Measurements from ENCODE around the gene ITGA11. TPM values are rescaled to one million over a fixed set of nuclear protein-coding genes. Genes with fewer than 3 reads are reported as not detected.

Gene ITGA11
- total and polyA plus RNA-seq, 2 experiments from 2014 or later, result 0.03 to 0.40 TPM

GRCh38 chr15:68311859-68312557 is 120.0 kb downstream of the ITGA11 start (continued):
- TF ChIP-seq ZNF462 (CRISPR knock-in tag; IDR thresholded peaks at IDR 0.05), result no peak

GRCh38 chr15:68311464-68311835 is 120.5 kb downstream of the ITGA11 start:
- Histone ChIP-seq H3K79me2 (replicated peaks; ENCODE audit: insufficient read depth) (no peaks in the 10 kb centered on the region), H3F3A (replicated peaks; ENCODE audit: low read depth) (peaks cover 12% of the 10 kb centered on the region; the same call in 1 of the 2 replicates), H3K9me2 (ENCODE audit: insufficient read depth) (no peaks in the 10 kb centered on the region), H3K36me3 (ENCODE audit: insufficient read depth) (no peaks in the 10 kb centered on the region), H3K27ac (ENCODE audit: low read depth) (no peak overlapping the region), H4K20me1 (replicated peaks; ENCODE audit: insufficient read depth) (no peaks in the 10 kb centered on the region), H3K4me2 (no peak overlapping the region), H2AFZ (no peak overlapping the region), H3K4me1 (ENCODE audit: insufficient read depth) (peaks cover 23% of the 10 kb centered on the region), H3K27me3 (ENCODE audit: insufficient read depth) (no peaks in the 10 kb centered on the region), H3K4me3 (no peak overlapping the region)
- ATAC-seq (no peak), DNase-seq (ENCODE audit: low spot score) (no peak)
- H3K4me1 Mint-ChIP-seq, result peaks cover 45% of the 10 kb centered on the region
- no peak overlapping the region for H3K27ac Mint-ChIP-seq
- H3K4me3 Mint-ChIP-seq, result no peak overlapping the region
- peaks cover 17% of the 10 kb centered on the region for H3K27me3 Mint-ChIP-seq (ENCODE audit: insufficient read depth, low read depth, poor library complexity)
- no peaks in the 10 kb centered on the region for H3K9me3 Mint-ChIP-seq
- no peak for TF ChIP-seq NANOG (IDR thresholded peaks at IDR 0.05; ENCODE audit: borderline replicate concordance)
- no peak for TF ChIP-seq EZH2 (IDR thresholded peaks at IDR 0.05; ENCODE audit: low read depth, unreplicated experiment)
- TF ChIP-seq ETS1 (IDR thresholded peaks at IDR 0.05), result no peak
- TF ChIP-seq CREB1 (CRISPR knock-in tag; IDR thresholded peaks at IDR 0.05; ENCODE audit: low read depth), result no peak
- no peaks in the 10 kb centered on the region for H3K36me3 Mint-ChIP-seq (ENCODE audit: low read depth)

All from GM23338 (cell line).